Brain microvascular endothelial cell (primary cell): ENCODE data around the gene SH2D7.

ENCODE experiments used
- DNase-seq: peaks from one replicate; pipeline ENCODE4 v3.0.0-alpha.2; 2020
- H3K27ac ChIP-seq: fragments of 250-450 bp; sonication (Bioruptor Pico); 2 replicates; pipeline ENCODE4 v1.5.1; 2020; ENCODE audit warnings: mild to moderate bottlenecking, moderate library complexity
- H3K27me3 ChIP-seq: fragments of 250-450 bp; sonication (Bioruptor Pico); replicated peaks from 2 replicates; pipeline ENCODE4 v1.5.1; 2020; ENCODE audit warnings: mild to moderate bottlenecking
- H3K36me3 ChIP-seq: fragments of 250-450 bp; sonication (Bioruptor Pico); replicated peaks from 2 replicates; pipeline ENCODE4 v1.5.1; 2020; ENCODE audit warnings: mild to moderate bottlenecking
- H3K4me3 ChIP-seq: 2 replicates; pipeline ENCODE4 v1.5.1; 2011; ENCODE audit warnings: low read depth, mild to moderate bottlenecking, control low read depth, low read length, moderate library complexity
- CTCF ChIP-seq: IDR thresholded peaks from 2 replicates; pipeline ENCODE4 v1.5.1; 2011; ENCODE audit warnings: low read depth, mild to moderate bottlenecking, moderate library complexity, low read length, control low read depth, inconsistent platforms; ENCODE audit errors: missing control alignments
- in situ Hi-C: cut with HindIII; loops from 2 replicates; pipeline ENCODE4 v1.10.0; 2017; ENCODE audit warnings: low sequenced_read_pairs, low pct_ligation_motif_present

The SH2D7 gene

GRCh38 chr15:78082743-78083110 is 9.6 kb upstream of the SH2D7 start:
- no peak for TF ChIP-seq CTCF
- no peak for DNase-seq
- in situ Hi-C loops: no loop called here
- Histone ChIP-seq H3K27ac (no peak overlapping the region), H3K4me3 (no peak overlapping the region), H3K27me3 (no peaks in the 10 kb centered on the region), H3K36me3 (no peaks in the 10 kb centered on the region)

DNA sequence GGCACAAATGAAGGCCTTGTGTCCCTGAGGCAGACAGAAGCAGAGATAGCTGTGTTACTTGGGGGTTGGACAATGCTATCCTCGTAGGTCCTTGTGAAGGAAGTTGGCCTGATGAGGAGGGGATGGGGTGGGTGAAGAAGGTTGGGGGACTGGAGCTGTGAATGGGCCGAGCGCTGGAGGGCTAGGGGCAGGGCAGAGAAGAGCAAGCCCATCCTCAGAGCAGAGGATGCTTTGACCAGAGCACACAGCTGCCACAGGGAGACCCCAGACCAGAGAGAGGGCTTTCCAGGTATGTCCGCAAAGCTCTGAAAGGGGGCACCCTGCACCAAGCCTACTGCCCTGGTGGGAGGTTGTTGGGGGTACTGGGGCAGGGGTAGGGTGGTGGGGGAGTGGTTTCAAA is 9.2 kb upstream of the SH2D7 start:
- Histone ChIP-seq H3K27me3 (no peaks in the 10 kb centered on the region), H3K4me3 (no peak overlapping the region), H3K36me3 (no peaks in the 10 kb centered on the region), H3K27ac (no peak overlapping the region)
- in situ Hi-C loops: no loop called here
- no peak for DNase-seq
- no peak for TF ChIP-seq CTCF

DNA sequence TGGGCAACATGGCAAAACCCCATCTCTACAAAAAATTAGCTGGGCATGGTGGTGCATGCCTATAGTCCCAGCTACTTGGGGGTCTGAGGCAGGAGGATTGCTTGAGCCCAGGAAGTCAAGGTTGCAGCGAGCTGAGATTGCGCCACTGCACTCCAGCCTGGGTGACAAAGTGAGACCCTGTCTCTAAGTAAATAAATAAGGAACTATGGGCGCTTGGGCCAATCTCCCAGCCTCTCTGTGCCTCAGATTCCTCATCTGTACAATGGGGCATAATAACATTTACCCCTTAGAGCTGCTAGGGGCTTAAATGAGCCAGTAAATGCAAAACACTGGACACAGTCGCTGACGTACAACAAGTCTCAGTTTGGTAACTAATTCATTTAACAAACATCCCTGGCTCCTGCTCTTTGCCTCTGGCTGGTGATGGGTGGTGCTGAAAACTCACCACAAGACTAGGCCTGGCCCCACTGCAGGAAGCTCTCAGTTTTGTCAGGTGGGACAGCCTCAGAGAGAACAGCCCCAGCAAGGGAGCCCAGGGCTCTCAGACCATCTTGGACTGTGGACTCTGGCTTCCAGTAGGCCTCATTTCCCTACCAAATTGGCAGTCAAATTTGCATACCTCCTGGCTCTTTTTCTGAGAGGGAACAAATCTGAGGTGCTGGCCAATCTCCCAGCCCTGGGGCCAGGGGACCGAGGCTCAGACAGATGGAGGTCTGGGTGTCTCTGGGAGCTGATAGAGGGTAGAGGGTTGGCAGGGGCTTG is 8.5 kb upstream of the SH2D7 start:
- H3K4me3 ChIP-seq: no peak overlapping the region
- no peaks in the 10 kb centered on the region for H3K36me3 ChIP-seq
- H3K27me3 ChIP-seq: no peaks in the 10 kb centered on the region
- DNase-seq: no peak
- in situ Hi-C loops: no loop called here
- no peak overlapping the region for H3K27ac ChIP-seq
- no peak for TF ChIP-seq CTCF

- Histone ChIP-seq H3K4me3 (no peak overlapping the region), H3K27ac (no peak overlapping the region), H3K27me3 (no peaks in the 10 kb centered on the region), H3K36me3 (no peaks in the 10 kb centered on the region)
- DNase-seq: no peak
- in situ Hi-C loops: no loop called here
- no peak for TF ChIP-seq CTCF
These were observed 8.0 kb upstream of the SH2D7 start for GRCh38 chr15:78084449-78084750.

DNA sequence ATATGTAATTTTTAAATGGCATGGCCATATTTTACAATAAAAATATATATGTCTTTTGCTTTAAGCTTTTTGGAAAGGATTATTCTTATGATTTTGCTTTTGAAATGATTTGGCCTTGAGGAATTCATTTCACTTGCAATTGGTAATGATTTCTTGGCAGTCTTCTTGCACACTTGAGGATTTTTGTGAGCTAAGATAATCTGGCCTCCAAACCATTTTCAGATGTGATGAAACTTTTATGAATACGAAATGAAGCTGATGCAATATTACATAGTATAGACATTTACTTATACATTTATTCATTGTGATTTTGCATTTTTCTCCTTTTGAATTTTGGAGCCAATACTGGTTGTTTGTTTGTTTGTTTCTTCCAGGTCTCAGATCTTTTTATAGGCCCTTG is 6.4 kb upstream of the SH2D7 start:
- Histone ChIP-seq H3K4me3 (no peak overlapping the region), H3K27me3 (no peaks in the 10 kb centered on the region), H3K27ac (no peak overlapping the region), H3K36me3 (no peaks in the 10 kb centered on the region)
- in situ Hi-C loops: no loop called here
- no peak for DNase-seq
- TF ChIP-seq CTCF: no peak
